Measurements from ENCODE around the gene METTL16. TPM values are rescaled to one million over a fixed set of nuclear protein-coding genes. Genes with fewer than 3 reads are reported as not detected.

Gene METTL16
- polyA plus RNA-seq, 1 experiment: 16.9 TPM

GRCh38 chr17:2403044-2403443 is 108.6 kb downstream of the METTL16 start:
- POLR2A ChIA-PET: interaction anchor here (1.6 kb wide), 1 partner anchor 11 kb away, joined by 3 read pairs; no protein-coding TSS in a partner anchor
- no peak for TF ChIP-seq CTCF (IDR thresholded peaks at IDR 0.05; ENCODE audit: low read depth, low read length)
- Histone ChIP-seq H3K9me3 (ENCODE audit: control insufficient read depth, insufficient read depth, low read length) (peaks cover 3% of the 10 kb centered on the region; the same call in 1 of the 2 replicates), H3K4me3 (ENCODE audit: low read depth, low read length) (no peak overlapping the region), H3K27ac (ENCODE audit: low read depth, low read length) (no peak overlapping the region), H3K27me3 (ENCODE audit: control insufficient read depth, insufficient read depth, low read length) (no peaks in the 10 kb centered on the region)
- CTCF ChIA-PET: interaction anchor here (2.8 to 3.1 kb wide), 2 partner anchors 13 to 20 kb away, joined by 18 to 19 read pairs; no protein-coding TSS in a partner anchor
- DNase-seq (ENCODE audit: low read depth, low spot score): no peak

- no peak for TF ChIP-seq CTCF (IDR thresholded peaks at IDR 0.05; ENCODE audit: low read depth, low read length)
- ChIA-PET POLR2A (interaction anchor here (1.6 kb wide), 1 partner anchor 10 kb away, joined by 3 read pairs; no protein-coding TSS in a partner anchor), CTCF (interaction anchor here (2.8 to 3.1 kb wide), 2 partner anchors 14 to 20 kb away, joined by 18 to 19 read pairs; no protein-coding TSS in a partner anchor)
- H3K27ac ChIP-seq (ENCODE audit: low read depth, low read length): peak overlapping the region; percentile 83
- no peaks in the 10 kb centered on the region for H3K27me3 ChIP-seq (ENCODE audit: control insufficient read depth, insufficient read depth, low read length)
- peaks cover 3% of the 10 kb centered on the region; the same call in 1 of the 2 replicates for H3K9me3 ChIP-seq (ENCODE audit: control insufficient read depth, insufficient read depth, low read length)
- DNase-seq (ENCODE audit: low read depth, low spot score): no peak
- H3K4me3 ChIP-seq (ENCODE audit: low read depth, low read length): peak overlapping the region; percentile 60
Observed at GRCh38 chr17:2402544-2402943, 109.1 kb downstream of the METTL16 start.

- Histone ChIP-seq H3K27me3 (ENCODE audit: control insufficient read depth, insufficient read depth, low read length) (no peaks in the 10 kb centered on the region), H3K4me3 (ENCODE audit: low read depth, low read length) (peak overlapping the region; percentile 68), H3K27ac (ENCODE audit: low read depth, low read length) (peak overlapping the region; percentile 99), H3K9me3 (ENCODE audit: control insufficient read depth, insufficient read depth, low read length) (peaks cover 3% of the 10 kb centered on the region; the same call in 1 of the 2 replicates)
- TF ChIP-seq CTCF (IDR thresholded peaks at IDR 0.05; ENCODE audit: low read depth, low read length): no peak
- DNase-seq (ENCODE audit: low read depth, low spot score): peak; percentile 100
- CTCF ChIA-PET: interaction anchor here (2.8 kb wide), 1 partner anchor 15 kb away, joined by 19 read pairs; no protein-coding TSS in a partner anchor
- POLR2A ChIA-PET: interaction anchor here (0.7 to 1.8 kb wide), 8 partner anchors 9 to 110 kb away, joined by 3 to 26 read pairs (median 4); partner anchors contain the start of genes METTL16, SMG6, SRR and TSR1
Observed at GRCh38 chr17:2401426-2402221, 110.1 kb downstream of the METTL16 start.

- Histone ChIP-seq H3K4me3 (ENCODE audit: low read depth, low read length) (peak within 1 kb of the TSS; percentile 97), H3K27me3 (ENCODE audit: control insufficient read depth, insufficient read depth, low read length) (no peaks in the 10 kb centered on the region), H3K27ac (ENCODE audit: low read depth, low read length) (peak within 1 kb of the TSS; percentile 99), H3K9me3 (ENCODE audit: control insufficient read depth, insufficient read depth, low read length) (peaks cover 3% of the 10 kb centered on the region; the same call in 1 of the 2 replicates)
- POLR2A ChIA-PET: interaction anchor here (0.7 to 1.8 kb wide), 8 partner anchors 9 to 111 kb away, joined by 3 to 26 read pairs (median 4); partner anchors contain the start of genes METTL16, SMG6, SRR and TSR1
- no peak for TF ChIP-seq CTCF (IDR thresholded peaks at IDR 0.05; ENCODE audit: low read depth, low read length)
- CTCF ChIA-PET: interaction anchor here (2.8 kb wide), 1 partner anchor 15 kb away, joined by 19 read pairs; no protein-coding TSS in a partner anchor
- DNase-seq (ENCODE audit: low read depth, low spot score): peak; percentile 83
Observed at GRCh38 chr17:2400877-2401425, 110.7 kb downstream of the METTL16 start, which contains the start of gene MNT. Gene MNT, minus strand, starts transcription at chr17:2401060. Its CDS starts 348 bp downstream, at chr17:2400712.
